NCI-H524 treated with DMSO at 0.1 percent for 48 hours (cell line): ENCODE results near the gene CRABP1.
A peak's percentile ranks its signal among the peaks of the same experiment; 100 is the strongest.

Experiments used
- DNase-seq: peaks from one replicate; lab custom pipeline; 2025; lab: John Stamatoyannopoulos, UW

Gene CRABP1

GRCh38 chr15:78317145-78317836, 22.9 kb upstream of the CRABP1 start:
- DNase-seq: peak; percentile 44

- DNase-seq: no peak
Observed at GRCh38 chr15:78319588-78319987, 20.6 kb upstream of the CRABP1 start.

- no peak for DNase-seq
Observed at GRCh38 chr15:78320183-78320582, 20.0 kb upstream of the CRABP1 start.

- no peak for DNase-seq
Observed at GRCh38 chr15:78321041-78321570, 19.0 kb upstream of the CRABP1 start.

GRCh38 chr15:78321786-78322185, 18.4 kb upstream of the CRABP1 start:
- DNase-seq: no peak

GRCh38 chr15:78322243-78322642, 17.9 kb upstream of the CRABP1 start:
- DNase-seq: no peak

- DNase-seq: no peak
Observed at GRCh38 chr15:78322724-78323521, 17.2 kb upstream of the CRABP1 start.

- no peak for DNase-seq
Observed at GRCh38 chr15:78323693-78324092, 16.5 kb upstream of the CRABP1 start.

- DNase-seq: no peak
Observed at GRCh38 chr15:78324144-78324543, 16.0 kb upstream of the CRABP1 start.

- no peak for DNase-seq
Observed at GRCh38 chr15:78325092-78325843, 14.9 kb upstream of the CRABP1 start.

GRCh38 chr15:78327466-78327865, 12.7 kb upstream of the CRABP1 start:
- no peak for DNase-seq

GRCh38 chr15:78329625-78330024, 10.5 kb upstream of the CRABP1 start:
- DNase-seq: no peak

GRCh38 chr15:78334845-78335244, 5.3 kb upstream of the CRABP1 start:
- no peak for DNase-seq

- no peak for DNase-seq
Observed at GRCh38 chr15:78335985-78336384, 4.2 kb upstream of the CRABP1 start.

GRCh38 chr15:78338781-78339180, 1.4 kb upstream of the CRABP1 start:
- peak; percentile 77 for DNase-seq

GRCh38 chr15:78339559-78339958, 594 bp upstream of the CRABP1 start:
- no peak for DNase-seq

GRCh38 chr15:78341057-78341987, 1.2 kb downstream of the CRABP1 start:
- DNase-seq: no peak

- no peak for DNase-seq
Observed at GRCh38 chr15:78342021-78342420, 1.9 kb downstream of the CRABP1 start.

GRCh38 chr15:78343276-78344060, 3.3 kb downstream of the CRABP1 start:
- no peak for DNase-seq

GRCh38 chr15:78345396-78346125, 5.4 kb downstream of the CRABP1 start:
- no peak for DNase-seq
